Activated naive CD8-positive, alpha-beta T cell treated with anti-CD3 and anti-CD28 coated beads, Interleukin-2, amount 10 ng/mL, durations not matched to agents 7 days and 5 days (primary cell): ENCODE results near the gene COMT. TPM values are rescaled to one million over a fixed set of nuclear protein-coding genes. Genes with fewer than 3 reads are reported as not detected.
"Not testable (repeated sequence)": the region's sequence is repeated elsewhere in the genome, so short reads cannot be mapped to it uniquely, and the experiment has no call there.

Experiments
- ATAC-seq: fragments of 150-1000 bp; cut with Tn5 transposase; one replicate; pipeline ENCODE4 v1.10.0; 2021; ENCODE audit warnings: low read depth, moderate library complexity
- POLR2A ChIA-PET: fragments of 350-600 bp; sonication (Branson Sonifier 250); formaldehyde crosslinking; loops from one replicate; lab custom pipeline; 2021; ENCODE audit warnings: antibody characterized with exemption; lab: Charles Lee
- DNase-seq: peaks from one replicate; pipeline ENCODE4 v3.0.0; 2021
- H3K27ac Mint-ChIP-seq: one replicate; pipeline ENCODE4 v1.8.0; 2022; ENCODE audit warnings: mild to moderate bottlenecking, mixed read lengths
- H3K27me3 Mint-ChIP-seq: one replicate; pipeline ENCODE4 v1.8.0; 2022; ENCODE audit warnings: mild to moderate bottlenecking, moderate library complexity, mixed read lengths
- H3K36me3 Mint-ChIP-seq: one replicate; pipeline ENCODE4 v1.8.0; 2021; ENCODE audit warnings: mild to moderate bottlenecking, mixed read lengths
- H3K4me1 Mint-ChIP-seq: one replicate; pipeline ENCODE4 v1.8.0; 2021; ENCODE audit warnings: mixed read lengths
- H3K4me3 Mint-ChIP-seq: one replicate; pipeline ENCODE4 v1.8.0; 2022; ENCODE audit warnings: mild to moderate bottlenecking, moderate library complexity, mixed read lengths
- H3K9me3 Mint-ChIP-seq: one replicate; pipeline ENCODE4 v1.8.0; 2021; ENCODE audit warnings: mixed read lengths
- total RNA-seq, 2 experiments: library from RNA; stranded (reverse); gene quantifications; one replicate each; pipeline ENCODE4 v1.2.3, GENCODE V29; 2021

The COMT gene
- total RNA-seq, 2 experiments from 2014 or later: 68.6 to 70.0 TPM

GRCh38 chr22:19928207-19928606 lies 13.4 kb upstream of the COMT start:
- no peak for ATAC-seq
- no peaks in the 10 kb centered on the region for H3K27me3 Mint-ChIP-seq
- no peak overlapping the region for H3K4me3 Mint-ChIP-seq
- H3K4me1 Mint-ChIP-seq: no peaks in the 10 kb centered on the region
- no peak overlapping the region for H3K27ac Mint-ChIP-seq
- DNase-seq: no peak
- no peaks in the 10 kb centered on the region for H3K9me3 Mint-ChIP-seq
- H3K36me3 Mint-ChIP-seq: no peaks in the 10 kb centered on the region
- POLR2A ChIA-PET: no interaction called here

- Mint-ChIP-seq H3K27ac (peak overlapping the region; percentile 3), H3K27me3 (no peaks in the 10 kb centered on the region), H3K9me3 (no peaks in the 10 kb centered on the region), H3K36me3 (no peaks in the 10 kb centered on the region), H3K4me1 (no peaks in the 10 kb centered on the region), H3K4me3 (no peak overlapping the region)
- POLR2A ChIA-PET: interaction anchor here (1.2 kb wide), 1 partner anchor 13 kb away, joined by 3 read pairs; no protein-coding TSS in a partner anchor
- no peak for DNase-seq
- ATAC-seq: no peak
Measured at GRCh38 chr22:19929586-19930550, 11.7 kb upstream of the COMT start.

- Mint-ChIP-seq H3K27me3 (no peaks in the 10 kb centered on the region), H3K36me3 (peaks cover 7% of the 10 kb centered on the region), H3K27ac (peak overlapping the region; percentile 3), H3K9me3 (peaks cover 6% of the 10 kb centered on the region), H3K4me1 (no peaks in the 10 kb centered on the region), H3K4me3 (no peak overlapping the region)
- POLR2A ChIA-PET: interaction anchor here (1.2 kb wide), 1 partner anchor 13 kb away, joined by 3 read pairs; no protein-coding TSS in a partner anchor
- ATAC-seq: no peak
- no peak for DNase-seq
Measured at GRCh38 chr22:19930551-19931486, 10.8 kb upstream of the COMT start.

GRCh38 chr22:19931514-19931913 lies 10.1 kb upstream of the COMT start:
- no peaks in the 10 kb centered on the region for H3K27me3 Mint-ChIP-seq
- POLR2A ChIA-PET: interaction anchor here (0.8 kb wide), 1 partner anchor 10 kb away, joined by 3 read pairs; no protein-coding TSS in a partner anchor
- no peak overlapping the region for H3K4me3 Mint-ChIP-seq
- H3K4me1 Mint-ChIP-seq: no peaks in the 10 kb centered on the region
- H3K27ac Mint-ChIP-seq: no peak overlapping the region
- ATAC-seq (no peak), DNase-seq (no peak)
- H3K9me3 Mint-ChIP-seq: peaks cover 10% of the 10 kb centered on the region
- peaks cover 12% of the 10 kb centered on the region for H3K36me3 Mint-ChIP-seq

GRCh38 chr22:19932367-19933206 lies 9.0 kb upstream of the COMT start:
- Mint-ChIP-seq H3K9me3 (peaks cover 10% of the 10 kb centered on the region), H3K27me3 (no peaks in the 10 kb centered on the region), H3K4me1 (no peaks in the 10 kb centered on the region), H3K27ac (no peak overlapping the region), H3K4me3 (no peak overlapping the region), H3K36me3 (peaks cover 18% of the 10 kb centered on the region)
- POLR2A ChIA-PET: interaction anchor here (0.8 kb wide), 1 partner anchor 8 kb away, joined by 3 read pairs; no protein-coding TSS in a partner anchor
- DNase-seq (no peak), ATAC-seq (no peak)

GRCh38 chr22:19933341-19934241 lies 8.0 kb upstream of the COMT start:
- Mint-ChIP-seq H3K4me1 (peaks cover 2% of the 10 kb centered on the region), H3K36me3 (peaks cover 18% of the 10 kb centered on the region), H3K9me3 (peaks cover 10% of the 10 kb centered on the region), H3K27me3 (no peaks in the 10 kb centered on the region), H3K27ac (no peak overlapping the region), H3K4me3 (no peak overlapping the region)
- DNase-seq (no peak), ATAC-seq (no peak)
- POLR2A ChIA-PET: interaction anchor here (0.5 kb wide), 1 partner anchor 85 kb away, joined by 3 read pairs; no protein-coding TSS in a partner anchor

- ATAC-seq, H3K4me1 Mint-ChIP-seq, H3K27me3 Mint-ChIP-seq, POLR2A ChIA-PET, DNase-seq, H3K27ac Mint-ChIP-seq, H3K4me3 Mint-ChIP-seq: not testable (repeated sequence)
- peaks cover 18% of the 10 kb centered on the region for H3K36me3 Mint-ChIP-seq
- H3K9me3 Mint-ChIP-seq: peaks cover 10% of the 10 kb centered on the region
Measured at GRCh38 chr22:19935123-19935718, 6.4 kb upstream of the COMT start.

- Mint-ChIP-seq H3K4me3 (no peak overlapping the region), H3K27me3 (no peaks in the 10 kb centered on the region), H3K27ac (peak overlapping the region; percentile 40), H3K4me1 (peaks cover 10% of the 10 kb centered on the region), H3K9me3 (peaks cover 10% of the 10 kb centered on the region), H3K36me3 (peaks cover 18% of the 10 kb centered on the region)
- ATAC-seq (no peak), DNase-seq (no peak)
- POLR2A ChIA-PET: no interaction called here
Measured at GRCh38 chr22:19936513-19936912, 5.1 kb upstream of the COMT start.

GRCh38 chr22:19937616-19938473 lies 3.7 kb upstream of the COMT start:
- POLR2A ChIA-PET: no interaction called here
- no peak overlapping the region for H3K4me3 Mint-ChIP-seq

GRCh38 chr22:19940536-19941364 lies 822 bp upstream of the COMT start:
- ATAC-seq (peak; percentile 10), DNase-seq (no peak)
- Mint-ChIP-seq H3K36me3 (peaks cover 16% of the 10 kb centered on the region), H3K27ac (peak overlapping the region; percentile 90), H3K4me1 (peaks cover 23% of the 10 kb centered on the region), H3K9me3 (peaks cover 4% of the 10 kb centered on the region), H3K4me3 (peak overlapping the region; percentile 94), H3K27me3 (no peaks in the 10 kb centered on the region)
- POLR2A ChIA-PET: interaction anchor here (0.6 to 2.2 kb wide), 7 partner anchors 9 to 177 kb away, joined by 3 to 12 read pairs (median 6); partner anchors contain the start of genes GNB1L, RTL10 and TRMT2A

More at GRCh38 chr22:19937616-19938473, 3.7 kb upstream of the COMT start:
- no peak overlapping the region for H3K27ac Mint-ChIP-seq
- peaks cover 10% of the 10 kb centered on the region for H3K9me3 Mint-ChIP-seq
- ATAC-seq (no peak), DNase-seq (no peak)
- no peaks in the 10 kb centered on the region for H3K27me3 Mint-ChIP-seq
- peaks cover 18% of the 10 kb centered on the region for H3K36me3 Mint-ChIP-seq
- peaks cover 14% of the 10 kb centered on the region for H3K4me1 Mint-ChIP-seq
